Osteocyte (in vitro differentiated cells): ENCODE data around the gene ALAS1. TPM values are rescaled to one million over a fixed set of nuclear protein-coding genes. Genes with fewer than 3 reads are reported as not detected.

ENCODE experiments used
- DNase-seq: peaks from one replicate; pipeline ENCODE4 v3.0.0; 2021; ENCODE audit warnings: mixed read lengths; ENCODE audit not compliant: unreplicated experiment; ENCODE audit errors: extremely low spot score
- H3K27ac Mint-ChIP-seq: one replicate; pipeline ENCODE4 v1.8.0; 2021; ENCODE audit warnings: mild to moderate bottlenecking, mixed read lengths; ENCODE audit not compliant: unreplicated experiment
- H3K27me3 Mint-ChIP-seq: one replicate; pipeline ENCODE4 v1.8.0; 2021; ENCODE audit warnings: mixed read lengths; ENCODE audit not compliant: unreplicated experiment
- H3K36me3 Mint-ChIP-seq: one replicate; pipeline ENCODE4 v1.8.0; 2021; ENCODE audit warnings: mixed read lengths; ENCODE audit not compliant: unreplicated experiment
- H3K4me1 Mint-ChIP-seq: one replicate; pipeline ENCODE4 v1.8.0; 2021; ENCODE audit warnings: mixed read lengths; ENCODE audit not compliant: unreplicated experiment
- H3K4me3 Mint-ChIP-seq: one replicate; pipeline ENCODE4 v1.8.0; 2021; ENCODE audit warnings: mild to moderate bottlenecking, moderate library complexity, mixed read lengths; ENCODE audit not compliant: unreplicated experiment
- H3K9me3 Mint-ChIP-seq: one replicate; pipeline ENCODE4 v1.8.0; 2021; ENCODE audit warnings: mixed read lengths; ENCODE audit not compliant: unreplicated experiment
- CTCF ChIP-seq: fragments of 200-600 bp; sonication (generic); IDR thresholded peaks from 2 replicates; pipeline ENCODE4 v1.5.0; 2021; ENCODE audit warnings: antibody characterized with exemption, mild to moderate bottlenecking, moderate library complexity
- total RNA-seq: library from RNA; stranded (reverse); gene quantifications from 2 replicates; pipeline ENCODE4 v1.2.1, GENCODE V29; 2021

Gene ALAS1
- total RNA-seq, 1 donor from 2014 or later, result 36.2 TPM

GRCh38 chr3:52183786-52184445, 14.0 kb upstream of the ALAS1 start:
- no peak for DNase-seq
- H3K4me1 Mint-ChIP-seq, result no peaks in the 10 kb centered on the region
- no peak overlapping the region for H3K4me3 Mint-ChIP-seq
- H3K36me3 Mint-ChIP-seq, result no peaks in the 10 kb centered on the region
- TF ChIP-seq CTCF, result no peak
- no peaks in the 10 kb centered on the region for H3K27me3 Mint-ChIP-seq
- H3K9me3 Mint-ChIP-seq, result no peaks in the 10 kb centered on the region
- H3K27ac Mint-ChIP-seq, result no peak overlapping the region

GRCh38 chr3:52184690-52185089, 13.3 kb upstream of the ALAS1 start:
- Mint-ChIP-seq H3K4me1 (no peaks in the 10 kb centered on the region), H3K27ac (no peak overlapping the region), H3K4me3 (no peak overlapping the region), H3K36me3 (no peaks in the 10 kb centered on the region), H3K27me3 (no peaks in the 10 kb centered on the region), H3K9me3 (no peaks in the 10 kb centered on the region)
- no peak for TF ChIP-seq CTCF
- no peak for DNase-seq

- H3K4me3 Mint-ChIP-seq, result no peak overlapping the region
- no peaks in the 10 kb centered on the region for H3K27me3 Mint-ChIP-seq
- no peaks in the 10 kb centered on the region for H3K9me3 Mint-ChIP-seq
- H3K4me1 Mint-ChIP-seq, result peaks cover 5% of the 10 kb centered on the region
- no peak overlapping the region for H3K27ac Mint-ChIP-seq
- TF ChIP-seq CTCF, result no peak
- H3K36me3 Mint-ChIP-seq, result no peaks in the 10 kb centered on the region
- DNase-seq, result no peak
These were observed 12.6 kb upstream of the ALAS1 start for GRCh38 chr3:52185311-52185710.

GRCh38 chr3:52185837-52186236, 12.1 kb upstream of the ALAS1 start:
- H3K36me3 Mint-ChIP-seq, result no peaks in the 10 kb centered on the region
- H3K27ac Mint-ChIP-seq, result no peak overlapping the region
- H3K4me3 Mint-ChIP-seq, result no peak overlapping the region
- DNase-seq, result no peak
- H3K27me3 Mint-ChIP-seq, result no peaks in the 10 kb centered on the region
- H3K4me1 Mint-ChIP-seq, result peaks cover 10% of the 10 kb centered on the region
- TF ChIP-seq CTCF, result no peak
- no peaks in the 10 kb centered on the region for H3K9me3 Mint-ChIP-seq

DNA sequence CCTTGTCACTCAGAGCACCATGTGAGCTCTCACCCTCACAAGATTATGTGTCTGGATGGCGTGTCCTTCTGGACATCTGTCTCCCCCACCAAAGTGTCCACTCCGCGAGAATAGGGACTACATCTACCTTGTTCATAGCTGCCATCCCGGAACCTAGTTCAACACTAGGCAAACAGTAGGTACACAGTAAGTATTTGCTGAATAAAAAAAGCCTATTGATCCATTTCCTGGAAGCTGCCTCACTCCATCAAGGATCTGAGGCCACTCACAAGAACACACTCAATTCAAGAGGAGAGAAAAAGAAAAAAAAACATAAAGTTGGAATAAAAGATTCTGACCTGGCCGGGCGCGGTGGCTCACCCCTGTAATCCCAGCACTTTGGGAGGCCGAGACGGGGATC, 11.2 kb upstream of the ALAS1 start:
- Mint-ChIP-seq H3K27me3 (no peaks in the 10 kb centered on the region), H3K4me3 (no peak overlapping the region), H3K9me3 (no peaks in the 10 kb centered on the region), H3K36me3 (no peaks in the 10 kb centered on the region), H3K27ac (no peak overlapping the region), H3K4me1 (peaks cover 10% of the 10 kb centered on the region)
- no peak for TF ChIP-seq CTCF
- no peak for DNase-seq
